Measurements from ENCODE around the gene MLC1. TPM values are rescaled to one million over a fixed set of nuclear protein-coding genes. Genes with fewer than 3 reads are reported as not detected.
A peak's percentile ranks its signal among the peaks of the same experiment; 100 is the strongest.

The MLC1 gene
- total RNA-seq, 8 experiments from 2014 or later, result 0.10 to 85.3 (median 0.28) TPM

DNA sequence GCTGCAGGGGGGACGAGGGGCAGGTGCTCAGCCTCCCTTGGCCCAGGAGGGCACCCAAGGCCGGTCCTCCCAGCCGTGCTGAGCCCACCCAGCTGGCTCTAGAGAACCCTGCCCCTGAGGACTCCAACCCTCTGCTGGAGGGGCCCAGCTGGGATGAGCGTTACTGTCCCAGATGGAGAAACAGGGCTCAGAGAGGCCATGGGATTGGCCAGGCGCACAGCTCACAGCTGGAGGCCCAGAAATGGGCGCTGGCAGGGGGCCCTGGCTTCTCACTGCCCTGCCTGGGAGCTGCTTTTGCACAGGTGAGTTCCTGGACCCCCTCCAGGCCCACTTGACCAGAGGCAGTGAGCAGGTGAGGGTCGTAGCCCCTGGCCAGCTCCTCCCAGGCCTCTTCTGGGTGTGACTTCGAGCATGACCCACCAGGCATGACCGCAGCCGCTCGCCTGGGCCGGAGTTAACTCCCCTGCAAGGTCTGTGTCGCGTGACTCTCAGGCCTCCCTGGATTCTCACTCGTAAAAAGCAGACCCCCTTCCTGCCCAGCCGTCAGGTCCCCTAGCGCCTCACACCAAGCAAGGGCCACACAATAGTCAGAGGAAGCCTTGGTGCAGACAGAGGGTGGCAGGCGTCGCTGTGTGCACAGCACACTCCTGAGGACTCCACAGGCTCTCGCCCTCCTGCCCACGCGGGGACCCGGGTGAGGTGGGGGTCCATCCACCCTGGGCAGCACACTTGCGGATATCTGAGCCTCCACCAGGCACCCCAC is 52.9 kb downstream of the MLC1 start:
- ATAC-seq (replicated peaks in 6 of 8), result no peak
- Histone ChIP-seq H3K27ac (no peak overlapping the region), H3K4me3 (no peak overlapping the region), H3K4me1 (replicated peaks in 1 of 2) (no peaks in the 10 kb centered on the region)
- in situ Hi-C loops (cut with MboI; ENCODE audit: low pct_unique_long_range_greater_than_20kb in 2 of 9, low sequenced_read_pairs in 9 of 9, unreplicated experiment in 9 of 9), result loop anchor here in 8 of 9 experiments (5.0 to 25.0 kb wide), 5 partner anchors 95 to 270 kb away; no protein-coding TSS in a partner anchor
- 56 to 89% (median 69%) methylated on average over 2 to 9 of the region's 24 CpGs; no CpG with 5 or more reads in 6 of the 10 experiments for WGBS, 10 experiments

DNA sequence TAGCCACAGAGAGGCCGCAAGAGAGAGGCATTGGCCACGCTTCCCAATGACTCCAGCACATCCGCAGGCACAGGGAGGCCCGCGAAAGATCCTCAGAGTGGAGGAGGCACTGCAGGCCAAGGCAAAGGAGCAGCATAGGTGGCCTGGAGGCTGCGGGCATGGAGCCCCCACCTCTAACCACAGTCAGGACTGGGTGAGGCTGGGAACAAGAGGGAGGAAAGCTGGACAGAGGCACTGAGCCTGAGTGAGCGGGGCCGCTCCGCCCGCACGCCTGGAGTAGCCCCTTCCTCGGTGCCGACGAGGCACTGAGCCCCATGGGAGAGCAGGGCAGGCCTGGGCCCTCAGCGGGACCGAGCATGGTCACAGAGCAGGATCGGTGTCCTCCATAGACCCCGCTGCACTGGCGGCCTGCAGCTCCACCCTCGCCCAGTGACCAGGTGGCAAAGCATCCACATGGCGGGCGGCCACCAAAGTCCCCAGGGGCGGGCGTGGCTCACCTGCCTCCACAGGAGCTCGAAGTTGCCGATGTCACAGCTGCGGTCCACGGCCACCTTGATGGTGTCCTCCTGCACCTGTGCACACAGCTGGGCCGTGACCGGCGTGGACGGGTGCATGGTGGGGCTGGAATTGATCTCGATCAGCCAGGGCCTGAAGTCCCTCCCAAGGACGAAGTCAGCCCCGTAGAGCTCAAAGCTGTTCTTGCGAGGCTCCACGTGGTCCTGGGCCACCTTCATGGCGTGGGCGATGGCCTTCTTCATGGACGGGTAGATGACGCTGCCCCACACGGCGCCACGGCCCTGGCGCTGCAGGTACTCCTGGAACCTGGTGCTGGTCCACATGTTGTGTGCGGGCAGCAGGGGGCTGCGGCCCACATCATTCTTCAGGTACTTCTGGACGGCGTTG is 53.8 kb downstream of the MLC1 start:
- H3K4me3 ChIP-seq, result no peak overlapping the region
- in situ Hi-C loops (cut with MboI; ENCODE audit: low pct_unique_long_range_greater_than_20kb in 2 of 9, low sequenced_read_pairs in 9 of 9, unreplicated experiment in 9 of 9), result loop anchor here in 8 of 9 experiments (5.0 to 25.0 kb wide), 5 partner anchors 94 to 269 kb away; no protein-coding TSS in a partner anchor
- no peaks in the 10 kb centered on the region for H3K4me1 ChIP-seq (replicated peaks in 1 of 2)
- ATAC-seq (replicated peaks in 6 of 8), result no peak
- WGBS, 10 experiments, result 86 to 93% (median 90%) methylated on average over 3 to 30 of the region's 49 CpGs; no CpG with 5 or more reads in 6 of the 10 experiments
- no peak overlapping the region for H3K27ac ChIP-seq

DNA sequence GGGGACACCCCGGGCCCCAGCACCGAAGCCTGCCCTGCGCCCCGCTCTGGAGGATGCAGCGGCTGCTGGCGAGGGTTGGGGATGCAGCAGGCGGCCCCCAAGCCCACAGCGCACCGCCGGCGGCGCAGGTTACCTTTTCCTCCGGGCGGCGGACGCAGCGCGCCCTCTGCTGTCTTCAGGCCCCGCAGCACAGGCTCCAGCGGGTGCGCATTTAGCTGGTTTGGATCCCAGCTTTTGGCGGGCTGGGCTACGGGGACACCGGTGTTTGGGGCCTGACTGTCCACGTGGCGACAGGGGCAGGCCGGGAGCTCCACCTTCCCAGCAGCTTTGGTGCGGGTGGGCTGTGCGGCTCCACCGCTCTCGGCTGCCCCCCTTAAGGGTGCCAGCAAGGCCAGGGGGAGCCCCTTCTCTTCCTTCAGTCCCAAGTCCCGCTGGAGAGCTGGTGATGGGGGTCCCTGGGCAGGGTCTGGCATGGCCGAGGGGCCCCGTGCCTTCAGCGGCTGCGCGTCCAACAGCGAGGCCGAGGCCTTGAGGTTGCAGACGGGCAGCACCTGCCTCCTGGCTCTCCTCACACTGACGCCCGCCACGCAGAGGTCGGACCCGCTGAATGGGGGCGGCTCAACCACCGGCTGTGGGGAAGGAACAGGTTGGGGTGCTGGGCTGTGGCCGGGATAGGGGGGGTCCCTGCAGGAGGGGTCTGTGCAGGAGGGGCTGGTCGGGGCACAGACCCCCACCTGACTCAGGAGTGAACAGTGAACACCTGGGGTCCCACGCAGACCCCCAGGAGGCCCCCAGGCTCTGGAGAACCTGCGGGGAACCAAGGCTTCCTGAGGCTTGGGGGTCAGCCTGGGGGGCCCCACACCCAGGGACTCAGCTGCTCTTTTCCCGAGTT is 54.7 kb downstream of the MLC1 start:
- H3K4me1 ChIP-seq (replicated peaks in 1 of 2), result no peaks in the 10 kb centered on the region
- H3K4me3 ChIP-seq, result peak overlapping the region; percentile 7 to 32 (median 21)
- 0 to 40% (median 20%) methylated on average over 2 to 10 of the region's 52 CpGs; no CpG with 5 or more reads in 5 of the 10 experiments for WGBS, 10 experiments
- no peak overlapping the region for H3K27ac ChIP-seq
- in situ Hi-C loops (cut with MboI; ENCODE audit: low pct_unique_long_range_greater_than_20kb in 2 of 9, low sequenced_read_pairs in 9 of 9, unreplicated experiment in 9 of 9), result loop anchor here in 8 of 9 experiments (5.0 to 25.0 kb wide), 5 partner anchors 93 to 268 kb away; no protein-coding TSS in a partner anchor
- ATAC-seq (replicated peaks in 6 of 8), result peak; percentile 92 to 98 (median 98)

DNA sequence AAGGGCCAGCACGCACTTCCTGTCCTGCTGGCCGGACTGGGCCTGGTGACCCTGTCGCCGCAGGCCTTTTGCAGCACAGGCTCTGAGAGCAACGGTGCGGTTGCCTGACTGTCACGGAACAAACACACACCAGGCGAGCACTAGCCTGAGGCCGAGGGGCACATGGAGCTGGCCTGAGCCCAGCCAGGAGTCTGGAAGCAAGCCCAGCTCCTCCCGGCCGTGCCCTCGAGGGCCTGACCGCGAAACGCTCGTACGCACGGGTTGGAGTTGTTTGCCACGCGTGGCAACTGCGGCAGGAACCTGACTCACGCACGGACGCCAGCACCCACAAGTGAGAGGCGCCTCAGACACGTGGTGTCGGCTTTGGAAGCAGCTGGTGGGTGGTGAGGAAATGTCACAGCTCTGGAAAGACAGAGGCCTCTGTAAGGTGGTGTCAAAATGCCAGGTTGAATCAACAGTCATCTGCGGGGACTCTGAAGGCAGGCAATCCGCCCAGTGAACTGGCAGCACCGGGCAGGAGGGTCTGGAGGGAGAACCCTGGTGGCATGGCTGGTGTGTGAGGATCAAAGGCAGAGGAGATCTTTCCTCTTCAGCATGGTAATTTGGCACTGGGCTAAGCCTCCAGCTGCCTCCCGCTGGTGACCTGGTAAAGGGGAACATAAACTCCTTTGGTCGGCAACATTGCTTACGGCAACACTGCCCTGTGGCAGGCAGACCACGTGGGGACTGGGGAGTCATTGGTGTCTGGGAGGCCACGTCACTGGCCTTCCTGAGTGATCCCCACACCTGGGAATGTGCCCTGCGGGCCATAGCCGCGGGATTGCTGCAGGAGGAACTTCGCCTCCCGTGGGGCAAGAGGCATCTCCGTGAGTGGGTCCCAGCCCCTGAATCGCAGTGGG is 57.3 kb downstream of the MLC1 start:
- no peaks in the 10 kb centered on the region for H3K4me1 ChIP-seq (replicated peaks in 1 of 2)
- WGBS, 10 experiments, result 20 to 74% (median 50%) methylated on average over 1 to 22 of the region's 42 CpGs; no CpG with 5 or more reads in 3 of the 10 experiments
- no peak overlapping the region for H3K4me3 ChIP-seq
- ATAC-seq (replicated peaks in 6 of 8), result no peak
- H3K27ac ChIP-seq, result no peak overlapping the region
- in situ Hi-C loops (cut with MboI; ENCODE audit: low pct_unique_long_range_greater_than_20kb in 2 of 9, low sequenced_read_pairs in 9 of 9, unreplicated experiment in 9 of 9), result loop anchor here in 4 of 9 experiments (10.0 to 25.0 kb wide), 3 partner anchors 91 to 266 kb away; no protein-coding TSS in a partner anchor

DNA sequence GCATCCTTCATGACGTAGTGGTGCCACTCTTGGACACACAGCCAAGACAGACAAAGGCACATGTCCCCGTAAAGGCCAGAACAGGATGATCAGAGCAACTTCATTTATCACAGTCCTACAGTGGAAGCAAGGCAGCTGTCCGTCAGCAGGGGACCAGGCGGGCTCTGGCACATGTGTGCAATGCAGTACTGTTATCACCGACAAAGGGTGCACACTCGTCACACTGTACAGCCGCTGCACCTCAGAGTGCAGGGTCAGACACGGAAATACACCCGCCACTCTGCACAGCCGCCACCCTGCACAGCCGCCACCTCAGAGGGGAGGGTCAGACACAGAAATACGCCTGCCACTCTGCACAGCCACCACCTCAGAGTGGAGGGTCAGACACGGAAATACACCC is 59.2 kb downstream of the MLC1 start:
- in situ Hi-C loops (cut with MboI; ENCODE audit: low pct_unique_long_range_greater_than_20kb in 2 of 9, low sequenced_read_pairs in 9 of 9, unreplicated experiment in 9 of 9), result loop anchor here in 4 of 9 experiments (10.0 to 25.0 kb wide), 3 partner anchors 89 to 264 kb away; no protein-coding TSS in a partner anchor
- Histone ChIP-seq H3K4me3 (no peak overlapping the region), H3K4me1 (replicated peaks in 1 of 2) (no peaks in the 10 kb centered on the region), H3K27ac (no peak overlapping the region)
- no peak for ATAC-seq (replicated peaks in 6 of 8)
- WGBS, 10 experiments, result 0 to 79% (median 49%) methylated on average over 1 to 5 of the region's 13 CpGs; no CpG with 5 or more reads in 5 of the 10 experiments

DNA sequence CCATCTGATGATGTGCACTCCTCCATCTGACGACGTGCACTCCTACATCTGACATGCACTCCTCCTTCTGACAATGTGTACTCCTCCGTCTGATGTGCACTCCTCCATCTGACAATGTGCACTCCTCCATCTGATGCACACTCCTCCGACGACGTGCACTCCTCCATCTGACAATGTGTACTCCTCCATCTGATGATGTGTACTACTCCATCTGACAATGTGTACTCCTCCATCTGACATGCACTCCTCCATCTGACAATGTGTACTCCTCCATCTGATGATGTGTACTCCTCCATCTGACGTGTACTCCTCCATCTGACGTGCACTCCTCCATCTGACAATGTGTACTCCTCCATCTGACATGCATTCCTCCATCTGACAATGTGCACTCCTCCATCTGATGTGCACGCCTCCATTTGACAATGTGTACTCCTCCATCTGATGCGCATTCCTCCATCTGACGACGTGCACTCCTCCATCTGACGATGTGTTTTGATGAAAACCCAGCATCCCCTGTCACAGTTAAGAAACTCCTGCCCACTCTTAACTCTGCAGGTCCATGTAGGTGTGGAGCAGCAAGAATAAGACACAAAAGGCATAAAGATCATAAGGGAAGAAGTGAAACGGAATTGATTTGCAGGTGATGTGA is 62.9 kb downstream of the MLC1 start:
- no peak for ATAC-seq (replicated peaks in 6 of 8)
- Histone ChIP-seq H3K27ac (no peak overlapping the region), H3K4me3 (no peak overlapping the region), H3K4me1 (replicated peaks in 1 of 2) (no peaks in the 10 kb centered on the region)
- 72 to 100% (median 80%) methylated on average over 2 to 12 of the region's 14 CpGs for whole genome bisulfite sequencing, 10 experiments
- in situ Hi-C loops (cut with MboI; ENCODE audit: low pct_unique_long_range_greater_than_20kb in 2 of 9, low sequenced_read_pairs in 9 of 9, unreplicated experiment in 9 of 9), result loop anchor here in 1 of 9 experiments (10.0 kb wide), 1 partner anchor 97 kb away; no protein-coding TSS in a partner anchor

DNA sequence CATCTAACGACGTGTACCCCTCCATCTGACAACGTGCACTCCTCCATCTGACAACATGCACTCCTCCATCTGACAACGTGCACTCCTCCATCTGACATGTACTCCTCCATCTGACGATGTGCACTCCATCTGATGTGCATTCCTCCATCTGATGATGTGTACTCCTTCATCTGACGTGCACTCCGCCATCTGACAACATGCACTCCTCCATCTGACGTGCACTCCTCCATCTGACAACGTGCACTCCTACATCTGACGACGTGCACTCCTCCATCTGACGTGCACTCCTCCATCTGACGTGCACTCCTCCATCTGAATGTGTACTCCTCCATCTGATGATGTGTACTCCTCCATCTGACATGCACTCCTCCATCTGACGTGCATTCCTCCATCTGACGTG is 64.6 kb downstream of the MLC1 start:
- H3K27ac ChIP-seq, result no peak overlapping the region
- ATAC-seq (replicated peaks in 6 of 8), result no peak
- no peaks in the 10 kb centered on the region for H3K4me1 ChIP-seq (replicated peaks in 1 of 2)
- no peak overlapping the region for H3K4me3 ChIP-seq
- in situ Hi-C loops (cut with MboI; ENCODE audit: low pct_unique_long_range_greater_than_20kb in 2 of 9, low sequenced_read_pairs in 9 of 9, unreplicated experiment in 9 of 9), result loop anchor here in 1 of 9 experiments (10.0 kb wide), 1 partner anchor 96 kb away; no protein-coding TSS in a partner anchor
- WGBS, 10 experiments, result 64 to 89% (median 81%) methylated on average over 3 to 12 of the region's 15 CpGs; no CpG with 5 or more reads in 1 of the 10 experiments

DNA sequence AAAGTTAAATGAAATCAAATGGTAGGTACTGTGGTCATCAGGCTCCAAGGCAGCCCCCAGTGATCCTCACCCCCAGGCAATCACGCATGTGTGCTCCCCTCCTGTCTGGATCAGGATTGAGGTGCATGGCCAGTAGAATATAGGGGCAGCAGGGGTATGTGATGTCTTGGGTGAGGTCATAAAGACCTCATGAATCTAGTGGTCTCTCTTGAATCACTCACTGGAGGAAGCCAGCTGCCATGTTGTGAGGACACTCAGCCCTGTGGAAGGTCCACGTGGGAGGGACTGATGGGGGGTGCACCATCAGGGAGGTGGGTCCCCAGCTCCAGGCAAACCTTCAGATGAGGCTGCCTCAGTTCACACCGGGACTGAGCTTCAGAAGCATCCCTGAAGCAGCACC is 65.9 kb downstream of the MLC1 start:
- in situ Hi-C loops (cut with MboI; ENCODE audit: low pct_unique_long_range_greater_than_20kb in 2 of 9, low sequenced_read_pairs in 9 of 9, unreplicated experiment in 9 of 9), result no loop called here
- ATAC-seq (replicated peaks in 6 of 8), result no peak
- whole genome bisulfite sequencing, 10 experiments, result 17 to 80% (median 65%) methylated on average over 1 to 2 of the region's 3 CpGs; no CpG with 5 or more reads in 2 of the 10 experiments
- H3K4me1 ChIP-seq (replicated peaks in 1 of 2), result peaks cover 0 to 7% of the 10 kb centered on the region in 2 donors
- H3K27ac ChIP-seq, result no peak overlapping the region
- no peak overlapping the region for H3K4me3 ChIP-seq

DNA sequence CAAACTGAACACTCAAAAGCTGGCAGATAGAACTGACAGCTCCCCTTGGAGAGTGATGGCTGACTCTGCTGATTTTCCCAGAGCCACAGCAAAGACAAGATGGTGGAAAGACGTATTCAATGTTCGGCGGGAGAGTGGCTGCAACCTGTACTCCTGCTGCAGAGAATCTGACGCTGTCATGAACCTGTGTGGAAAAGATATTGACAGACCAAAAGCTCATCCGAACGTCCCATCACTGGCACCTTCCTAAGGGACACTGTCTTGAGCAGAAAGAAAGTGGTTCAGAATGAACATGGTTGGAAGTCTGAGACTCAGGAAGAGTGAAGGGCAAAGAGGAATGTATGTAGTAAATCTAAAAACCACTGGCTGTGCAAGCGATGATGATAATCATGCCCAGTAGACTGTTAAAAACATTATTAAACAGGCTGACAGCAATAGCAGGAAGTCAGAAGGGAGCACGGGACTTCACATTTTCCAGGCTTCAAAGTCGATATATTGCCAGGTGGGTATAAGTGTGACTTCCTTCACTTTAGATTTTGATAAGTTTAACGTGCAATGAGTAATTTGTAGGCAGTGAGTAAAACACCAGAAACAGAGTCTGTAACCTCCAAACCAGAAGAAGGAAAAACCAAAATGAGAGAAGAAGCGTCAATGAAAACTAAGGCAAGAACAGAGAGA is 66.5 kb downstream of the MLC1 start:
- in situ Hi-C loops (cut with MboI; ENCODE audit: low pct_unique_long_range_greater_than_20kb in 2 of 9, low sequenced_read_pairs in 9 of 9, unreplicated experiment in 9 of 9), result no loop called here
- H3K27ac ChIP-seq, result no peak overlapping the region
- no peak for ATAC-seq (replicated peaks in 6 of 8)
- 26 to 79% (median 53%) methylated on average over 2 to 11 of the region's 11 CpGs for WGBS, 10 experiments
- peaks cover 0 to 8% of the 10 kb centered on the region in 2 donors for H3K4me1 ChIP-seq (replicated peaks in 1 of 2)
- no peak overlapping the region for H3K4me3 ChIP-seq

DNA sequence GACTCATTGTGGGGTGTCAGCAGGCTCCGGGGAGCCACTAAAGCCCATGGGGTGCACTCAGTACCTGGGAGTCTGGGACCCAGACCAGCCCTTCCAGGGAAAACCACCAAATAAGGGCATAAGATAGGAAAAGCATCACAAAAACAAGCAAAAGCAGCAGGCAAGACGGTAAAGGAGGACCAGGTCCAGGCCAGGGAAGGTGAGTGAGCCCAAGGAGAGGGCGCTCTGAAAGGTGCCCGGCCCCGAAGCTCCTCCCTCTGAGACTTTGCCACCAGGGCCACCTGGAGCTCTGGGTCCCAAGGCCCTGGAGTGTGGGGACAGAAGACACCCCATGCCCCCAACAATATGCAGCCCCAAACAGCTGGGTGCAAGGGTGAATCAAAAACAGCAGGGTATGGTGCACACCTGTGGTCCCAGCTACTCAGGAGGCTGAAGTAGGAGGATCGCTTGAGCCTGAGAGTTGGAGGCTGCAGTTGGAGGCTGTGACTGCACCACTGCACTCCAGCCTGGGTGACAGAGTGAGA is 67.5 kb downstream of the MLC1 start:
- in situ Hi-C loops (cut with MboI; ENCODE audit: low pct_unique_long_range_greater_than_20kb in 2 of 9, low sequenced_read_pairs in 9 of 9, unreplicated experiment in 9 of 9), result no loop called here
- H3K27ac ChIP-seq, result no peak overlapping the region
- H3K4me1 ChIP-seq (replicated peaks in 1 of 2), result peaks cover 0 to 8% of the 10 kb centered on the region in 2 donors
- no peak for ATAC-seq (replicated peaks in 6 of 8)
- WGBS, 10 experiments, result 14 to 100% (median 67%) methylated on average over 1 to 5 of the region's 6 CpGs; no CpG with 5 or more reads in 2 of the 10 experiments
- no peak overlapping the region for H3K4me3 ChIP-seq

Measured in motor neuron (in vitro differentiated cells).